Naive thymus-derived CD4-positive, alpha-beta T cell (primary cell): ENCODE data around the gene PCCA. TPM values are rescaled to one million over a fixed set of nuclear protein-coding genes. Genes with fewer than 3 reads are reported as not detected.
"Not testable (repeated sequence)": the region's sequence is repeated elsewhere in the genome, so short reads cannot be mapped to it uniquely, and the experiment has no call there.

ENCODE experiments used
- ATAC-seq: fragments of 150-1000 bp; cut with Tn5 transposase; 2 replicates; pipeline ENCODE4 v1.10.0; 2021; ENCODE audit warnings: mild to moderate bottlenecking, moderate library complexity
- CTCF ChIA-PET: fragments of 350-600 bp; sonication (Branson Sonifier 250); formaldehyde crosslinking; loops from one replicate; lab custom pipeline; 2021; ENCODE audit warnings: antibody characterized with exemption; lab: Charles Lee
- POLR2A ChIA-PET: fragments of 350-600 bp; sonication (Branson Sonifier 250); formaldehyde crosslinking; loops from one replicate; lab custom pipeline; 2021; ENCODE audit warnings: antibody characterized with exemption, inconsistent platforms; lab: Charles Lee
- DNase-seq, 9 donors: peaks; one replicate each; pipeline versions ENCODE4 v3.0.0 to v3.0.0-alpha.2; 2020 to 2022; ENCODE audit warnings: mixed read lengths in 1 of 9
- H3K27ac ChIP-seq: one replicate; pipeline ENCODE4 v1.7.0; 2013; ENCODE audit warnings: mild to moderate bottlenecking, low read depth, low read length, moderate library complexity
- H3K27me3 ChIP-seq, 2 donors: one replicate each; pipeline ENCODE4 v1.7.0; 2013; ENCODE audit warnings: low read length in 2 of 2, mild to moderate bottlenecking in 2 of 2, moderate library complexity in 2 of 2; ENCODE audit not compliant: control insufficient read depth in 2 of 2, insufficient read depth in 2 of 2
- H3K36me3 ChIP-seq, 3 experiments: 1 replicate in 2 of 3; 2 replicates in 1 of 3; pipeline ENCODE4 v1.7.0; 2013; ENCODE audit warnings: low read length in 3 of 3, mild to moderate bottlenecking in 3 of 3, moderate library complexity in 1 of 3; ENCODE audit not compliant: insufficient read depth in 3 of 3, control insufficient read depth in 2 of 3
- H3K4me1 ChIP-seq, 2 donors: one replicate each; pipeline ENCODE4 v1.7.0; 2013; ENCODE audit warnings: low read length in 2 of 2, mild to moderate bottlenecking in 2 of 2, moderate library complexity in 1 of 2; ENCODE audit not compliant: control insufficient read depth in 2 of 2, insufficient read depth in 2 of 2
- H3K4me3 ChIP-seq: 2 replicates; pipeline ENCODE4 v1.7.0; 2013; ENCODE audit warnings: mild to moderate bottlenecking, low read length
- H3K9me3 ChIP-seq, 3 experiments: 1 replicate in 2 of 3; 2 replicates in 1 of 3; pipeline ENCODE4 v1.7.0; 2013; ENCODE audit warnings: low read length in 3 of 3; ENCODE audit not compliant: control insufficient read depth in 2 of 3
- H3K27ac Mint-ChIP-seq, 9 donors: one replicate each; pipeline ENCODE4 v1.8.0; 2020 to 2022; ENCODE audit warnings: mixed read lengths in 9 of 9, mild to moderate bottlenecking in 8 of 9, moderate library complexity in 5 of 9, inconsistent platforms in 2 of 9
- H3K27me3 Mint-ChIP-seq, 5 donors: one replicate each; pipeline ENCODE4 v1.8.0; 2021 to 2022; ENCODE audit warnings: mixed read lengths in 5 of 5, mild to moderate bottlenecking in 1 of 5
- H3K36me3 Mint-ChIP-seq, 5 donors: one replicate each; pipeline ENCODE4 v1.8.0; 2020 to 2022; ENCODE audit warnings: mixed read lengths in 5 of 5, mild to moderate bottlenecking in 3 of 5, inconsistent platforms in 1 of 5
- H3K4me1 Mint-ChIP-seq, 7 donors: one replicate each; pipeline ENCODE4 v1.8.0; 2020 to 2022; ENCODE audit warnings: mixed read lengths in 7 of 7, mild to moderate bottlenecking in 3 of 7, inconsistent platforms in 1 of 7
- H3K4me3 Mint-ChIP-seq, 10 donors: one replicate each; pipeline ENCODE4 v1.8.0; 2020 to 2022; ENCODE audit warnings: mild to moderate bottlenecking in 10 of 10, mixed read lengths in 10 of 10, moderate library complexity in 6 of 10, inconsistent platforms in 2 of 10
- H3K9me3 Mint-ChIP-seq, 11 donors: one replicate each; pipeline ENCODE4 v1.8.0; 2020 to 2022; ENCODE audit warnings: mixed read lengths in 11 of 11, mild to moderate bottlenecking in 4 of 11, inconsistent platforms in 1 of 11, moderate library complexity in 1 of 11
- intact Hi-C, 2 donors: fragments of 100-400 bp; cut with micrococcal nuclease; formaldehyde crosslinking; loops; one replicate each; pipeline ENCODE4 v1.15.1; 2023
- polyA plus RNA-seq, 2 donors: library from polyadenylated mRNA; unstranded; fragments of 300-500 nt; fragmentation: Illumina TruSeq; gene quantifications; one replicate each; pipeline ENCODE4 v1.2.3, GENCODE V29; 2021
- total RNA-seq, 6 experiments: library from RNA in 5 of 6; stranded (reverse) in 5 of 6; gene quantifications; 1 replicate in 5 of 6; 2 replicates in 1 of 6; pipeline ENCODE4 v1.2.3 and lab custom pipeline; 2021 to 2026

The PCCA gene
- total and polyA plus RNA-seq, 7 experiments from 2014 or later, result 7.3 to 14.6 (median 11.3) TPM

DNA sequence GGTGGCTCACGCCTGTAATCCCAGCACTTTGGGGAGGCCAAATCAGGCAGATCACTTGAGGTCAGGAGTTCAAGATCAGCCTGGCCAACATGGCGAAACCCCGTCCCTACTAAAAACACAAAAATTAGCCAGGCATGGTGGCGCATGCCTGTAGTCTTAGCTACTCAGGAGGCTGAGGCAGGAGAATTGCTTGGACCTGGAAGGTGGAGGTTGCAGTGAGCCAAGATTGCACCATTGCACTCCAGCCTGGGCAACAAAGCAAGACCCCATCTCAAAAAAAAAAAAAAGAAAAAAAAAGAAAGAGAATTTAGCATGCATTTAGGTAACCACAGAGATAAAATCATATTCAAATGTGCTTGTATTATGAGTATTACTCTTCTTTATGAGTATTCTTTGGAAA lies 85.6 kb downstream of the PCCA start:
- intact Hi-C loops, H3K27me3 Mint-ChIP-seq, H3K36me3 ChIP-seq, H3K9me3 Mint-ChIP-seq, H3K4me1 Mint-ChIP-seq, H3K9me3 ChIP-seq, POLR2A ChIA-PET, H3K27ac Mint-ChIP-seq, H3K4me3 ChIP-seq, H3K4me1 ChIP-seq, H3K4me3 Mint-ChIP-seq, ATAC-seq, H3K27ac ChIP-seq, DNase-seq, CTCF ChIA-PET, H3K27me3 ChIP-seq: not testable (repeated sequence)
- peaks cover 2 to 30% (median 20%) of the 10 kb centered on the region in 5 donors for H3K36me3 Mint-ChIP-seq

DNA sequence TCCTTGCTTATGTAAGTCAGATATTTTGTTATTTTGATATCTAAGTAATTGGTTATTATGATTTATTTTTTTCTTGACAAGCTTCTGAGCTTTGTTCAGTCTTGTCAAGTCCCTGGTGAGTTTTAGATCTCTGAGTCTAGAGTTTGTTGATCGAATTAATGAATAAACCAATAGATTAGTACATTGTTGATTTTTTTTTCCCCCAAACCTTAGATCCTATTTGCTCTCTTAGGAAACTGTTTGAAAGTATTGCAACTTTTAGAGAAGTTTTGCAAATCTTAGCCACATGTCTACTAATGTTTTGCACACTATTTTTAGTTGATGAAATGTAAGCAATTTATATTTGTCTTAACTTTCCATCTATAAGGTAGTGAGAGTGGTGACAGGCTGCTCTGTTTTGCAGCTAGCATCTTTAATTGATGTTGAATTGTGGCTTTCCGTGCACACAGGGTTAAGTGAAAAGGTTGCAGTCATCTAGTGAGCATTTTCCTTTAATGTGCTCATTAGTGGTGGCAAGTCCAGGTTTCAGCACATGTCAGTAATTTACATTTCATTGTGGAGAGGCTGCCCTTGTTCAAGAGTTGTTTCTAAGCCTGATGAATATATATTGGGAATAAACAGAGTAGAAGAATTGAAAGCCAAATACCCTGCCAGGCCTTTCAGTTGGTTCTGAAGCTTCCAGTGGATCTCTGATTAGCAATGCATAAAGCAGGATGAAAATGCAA lies 86.3 kb downstream of the PCCA start:
- Mint-ChIP-seq H3K9me3 (peaks cover 0 to 10% (median 1%) of the 10 kb centered on the region in 11 donors), H3K4me1 (peaks cover 0 to 4% (median 0%) of the 10 kb centered on the region in 7 donors), H3K27me3 (no peaks in the 10 kb centered on the region), H3K27ac (no peak overlapping the region), H3K4me3 (no peak overlapping the region), H3K36me3 (peaks cover 1 to 26% (median 20%) of the 10 kb centered on the region in 5 donors)
- Histone ChIP-seq H3K27ac (no peak overlapping the region), H3K4me1 (no peaks in the 10 kb centered on the region), H3K9me3 (no peaks in the 10 kb centered on the region), H3K4me3 (no peak overlapping the region), H3K27me3 (no peaks in the 10 kb centered on the region), H3K36me3 (no peaks in the 10 kb centered on the region)
- ATAC-seq (no peak), DNase-seq (no peak)
- ChIA-PET CTCF (no interaction called here), POLR2A (no interaction called here)
- intact Hi-C loops, result no loop called here

DNA sequence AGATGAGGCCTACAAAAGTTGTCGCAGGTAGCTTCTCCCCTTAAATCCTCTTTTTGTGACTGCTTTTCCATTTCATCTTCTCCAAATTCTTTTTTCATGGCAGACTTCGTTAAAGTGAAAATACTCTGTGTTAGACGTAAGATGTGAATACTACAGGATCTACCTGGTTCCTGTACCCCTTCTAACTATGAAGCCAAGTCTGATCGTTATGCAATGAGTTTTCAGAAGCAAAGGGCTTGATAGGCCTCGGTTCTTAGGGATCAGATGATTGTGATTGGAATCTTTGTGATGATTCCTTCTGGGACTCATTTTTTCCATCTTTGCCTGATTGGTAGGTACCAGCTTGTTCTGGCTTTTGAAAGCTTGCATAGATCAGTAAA lies 86.9 kb downstream of the PCCA start:
- CTCF ChIA-PET, result no interaction called here
- H3K27ac Mint-ChIP-seq, result no peak overlapping the region

DNA sequence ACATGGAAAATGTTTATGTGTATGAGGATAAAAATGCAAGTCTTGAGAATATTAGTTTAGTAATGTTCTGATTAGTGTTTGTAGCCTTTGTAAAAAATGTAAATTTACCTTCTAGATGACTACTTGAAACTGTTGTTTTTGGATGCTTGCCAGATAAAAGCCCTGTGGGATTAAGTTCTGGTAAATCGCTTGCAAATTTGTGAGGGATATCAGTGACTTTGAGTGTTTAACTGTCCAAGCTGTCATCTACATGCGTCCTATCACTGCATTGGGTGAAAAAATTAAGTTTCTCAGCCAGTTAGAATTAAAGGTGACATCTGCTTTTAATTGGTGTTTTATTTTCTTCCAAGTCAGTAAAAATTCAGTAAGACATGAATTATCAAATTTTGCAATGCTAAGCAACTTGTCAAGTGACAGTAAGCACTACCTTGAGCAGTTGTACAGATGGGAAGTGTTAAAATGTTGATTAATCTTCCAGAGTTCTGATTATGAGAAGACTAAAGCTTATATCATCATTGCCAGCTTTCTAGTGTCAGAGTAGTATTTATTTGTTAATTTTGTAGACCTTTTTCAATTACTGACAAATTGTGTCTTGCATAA lies 88.0 kb downstream of the PCCA start:
- Histone ChIP-seq H3K9me3 (no peaks in the 10 kb centered on the region), H3K27me3 (no peaks in the 10 kb centered on the region), H3K36me3 (no peaks in the 10 kb centered on the region), H3K4me3 (no peak overlapping the region), H3K4me1 (no peaks in the 10 kb centered on the region), H3K27ac (no peak overlapping the region)
- CTCF ChIA-PET, result no interaction called here
- intact Hi-C loops, result no loop called here
- peaks cover 0 to 11% (median 4%) of the 10 kb centered on the region in 7 donors for H3K4me1 Mint-ChIP-seq
- DNase-seq (no peak), ATAC-seq (no peak)
- no peak overlapping the region for H3K4me3 Mint-ChIP-seq
- POLR2A ChIA-PET, result no interaction called here
- H3K9me3 Mint-ChIP-seq, result peaks cover 0 to 10% (median 1%) of the 10 kb centered on the region in 11 donors
- H3K36me3 Mint-ChIP-seq, result peaks cover 0 to 18% (median 16%) of the 10 kb centered on the region in 5 donors
- no peaks in the 10 kb centered on the region for H3K27me3 Mint-ChIP-seq
- H3K27ac Mint-ChIP-seq, result no peak overlapping the region

More for the DNA sequence above, 86.9 kb downstream of the PCCA start:
- Mint-ChIP-seq H3K36me3 (peaks cover 0 to 21% (median 17%) of the 10 kb centered on the region in 5 donors), H3K4me1 (peaks cover 0 to 8% (median 0%) of the 10 kb centered on the region in 7 donors), H3K27me3 (no peaks in the 10 kb centered on the region), H3K9me3 (peaks cover 0 to 10% (median 1%) of the 10 kb centered on the region in 11 donors), H3K4me3 (no peak overlapping the region)
- no peaks in the 10 kb centered on the region for H3K4me1 ChIP-seq
- no peaks in the 10 kb centered on the region for H3K27me3 ChIP-seq
- ATAC-seq, result no peak
- no peak overlapping the region for H3K27ac ChIP-seq
- DNase-seq, result no peak
- POLR2A ChIA-PET, result no interaction called here
- H3K9me3 ChIP-seq, result no peaks in the 10 kb centered on the region
- H3K4me3 ChIP-seq, result no peak overlapping the region
- H3K36me3 ChIP-seq, result no peaks in the 10 kb centered on the region
- intact Hi-C loops, result no loop called here

DNA sequence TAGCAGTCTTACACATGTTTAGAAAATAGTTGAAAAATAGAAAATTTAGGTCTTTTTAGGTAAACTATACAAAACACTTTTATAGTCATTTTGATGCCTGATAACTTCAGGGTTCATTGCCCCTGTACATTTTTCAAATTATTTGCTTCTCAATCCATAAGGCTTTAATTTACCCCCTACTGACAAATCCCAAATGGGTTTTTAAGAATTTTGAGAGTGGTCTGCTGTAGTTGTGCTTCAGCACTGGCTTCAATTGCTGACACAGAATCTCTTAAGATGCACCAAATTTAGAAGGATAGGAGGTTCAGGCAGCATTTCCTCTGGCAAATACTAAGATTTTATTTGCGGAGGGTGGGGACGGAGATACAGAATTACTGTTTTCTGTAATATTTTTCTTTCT lies 89.4 kb downstream of the PCCA start:
- no peak for ATAC-seq
- CTCF ChIA-PET, result no interaction called here
- peaks cover 0 to 6% (median 6%) of the 10 kb centered on the region in 5 donors for H3K36me3 Mint-ChIP-seq

DNA sequence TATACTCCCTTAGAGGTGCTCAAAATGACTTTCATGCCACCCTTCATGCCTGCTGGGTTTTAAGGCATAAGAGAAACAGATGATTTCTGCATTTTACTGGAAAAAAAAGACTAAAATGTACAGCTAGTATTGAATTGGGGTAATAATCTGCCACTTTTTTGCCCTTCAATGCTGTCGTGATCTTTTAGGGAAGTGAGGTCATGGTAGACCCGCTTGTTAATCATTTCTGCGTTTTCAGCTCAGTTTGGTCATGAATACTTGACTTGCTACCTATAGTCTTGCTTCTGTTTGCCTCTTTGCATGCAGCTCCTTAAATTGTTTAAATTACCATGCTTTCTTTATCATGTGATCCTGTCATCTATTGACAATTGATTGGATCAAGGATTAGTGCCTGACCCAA lies 90.4 kb downstream of the PCCA start:
- CTCF ChIA-PET, result interaction anchor here (0.7 kb wide), 1 partner anchor 287 kb away, joined by 3 read pairs; no protein-coding TSS in a partner anchor
- Histone ChIP-seq H3K4me1 (peaks cover 5 to 13% of the 10 kb centered on the region in 2 donors), H3K9me3 (no peaks in the 10 kb centered on the region), H3K4me3 (no peak overlapping the region), H3K27ac (no peak overlapping the region), H3K36me3 (no peaks in the 10 kb centered on the region), H3K27me3 (no peaks in the 10 kb centered on the region)
- intact Hi-C loops, result no loop called here
- Mint-ChIP-seq H3K36me3 (peaks cover 0 to 2% (median 0%) of the 10 kb centered on the region in 5 donors), H3K9me3 (peaks cover 0 to 2% (median 0%) of the 10 kb centered on the region in 11 donors), H3K27me3 (no peaks in the 10 kb centered on the region), H3K27ac (no peak overlapping the region), H3K4me1 (peaks cover 15 to 31% (median 22%) of the 10 kb centered on the region in 7 donors), H3K4me3 (no peak overlapping the region)
- POLR2A ChIA-PET, result interaction anchor here (0.6 kb wide), 1 partner anchor 261 kb away, joined by 3 read pairs; no protein-coding TSS in a partner anchor
- DNase-seq, result no peak
- ATAC-seq, result no peak

More for the DNA sequence above, 89.4 kb downstream of the PCCA start:
- Histone ChIP-seq H3K27me3 (no peaks in the 10 kb centered on the region), H3K4me1 (peaks cover 3 to 10% of the 10 kb centered on the region in 2 donors), H3K36me3 (no peaks in the 10 kb centered on the region), H3K9me3 (no peaks in the 10 kb centered on the region), H3K4me3 (no peak overlapping the region), H3K27ac (no peak overlapping the region)
- Mint-ChIP-seq H3K27ac (no peak overlapping the region), H3K27me3 (no peaks in the 10 kb centered on the region), H3K9me3 (peaks cover 0 to 6% (median 0%) of the 10 kb centered on the region in 11 donors), H3K4me3 (no peak overlapping the region), H3K4me1 (peaks cover 9 to 22% (median 16%) of the 10 kb centered on the region in 7 donors)
- no peak for DNase-seq
- POLR2A ChIA-PET, result no interaction called here
- intact Hi-C loops, result no loop called here
